Left lobe of liver (tissue), 2 donors: ENCODE measurements around the gene ACSBG1. TPM values are rescaled to one million over a fixed set of nuclear protein-coding genes. Genes with fewer than 3 reads are reported as not detected.

Experiments used
- ATAC-seq: fragments of 200-7000 bp; cut with Tn5 transposase; one replicate; pipeline ENCODE4 v1.9.1; 2020; ENCODE audit warnings: mild to moderate bottlenecking, moderate library complexity
- DNase-seq: peaks from one replicate; pipeline ENCODE4 v3.0.0-alpha.2; 2020; ENCODE audit warnings: low spot score
- total RNA-seq: library from RNA; stranded (reverse); gene quantifications from one replicate; pipeline ENCODE4 v1.2.1, GENCODE V29; 2021
- donor health status: DM: no; HTN: no; CAD: no; lungs with moderate emphysema.
- donor health status: DM: no; HTN: yes; CAD: no.

ACSBG1 gene
- total RNA-seq, 1 donor from 2014 or later, result not detected

DNA sequence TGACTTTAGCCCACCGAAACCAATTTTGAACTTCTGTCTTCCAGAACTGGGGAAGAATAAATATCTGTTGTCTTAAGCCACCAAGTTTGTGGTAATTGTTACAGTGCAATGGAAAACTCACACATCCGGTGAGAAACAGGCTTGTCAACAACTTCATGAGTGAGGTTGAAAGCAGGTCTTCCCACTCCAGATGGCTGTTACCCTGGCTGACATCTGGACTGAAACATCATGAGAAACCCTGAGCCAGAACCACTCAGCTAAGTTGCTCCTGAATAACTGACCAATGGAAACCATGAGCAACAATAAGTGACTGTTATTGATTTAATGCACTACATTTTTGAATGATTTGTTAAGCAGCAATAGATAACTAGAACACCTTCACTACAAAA lies 10.3 kb downstream of the ACSBG1 start:
- no peak for ATAC-seq

DNA sequence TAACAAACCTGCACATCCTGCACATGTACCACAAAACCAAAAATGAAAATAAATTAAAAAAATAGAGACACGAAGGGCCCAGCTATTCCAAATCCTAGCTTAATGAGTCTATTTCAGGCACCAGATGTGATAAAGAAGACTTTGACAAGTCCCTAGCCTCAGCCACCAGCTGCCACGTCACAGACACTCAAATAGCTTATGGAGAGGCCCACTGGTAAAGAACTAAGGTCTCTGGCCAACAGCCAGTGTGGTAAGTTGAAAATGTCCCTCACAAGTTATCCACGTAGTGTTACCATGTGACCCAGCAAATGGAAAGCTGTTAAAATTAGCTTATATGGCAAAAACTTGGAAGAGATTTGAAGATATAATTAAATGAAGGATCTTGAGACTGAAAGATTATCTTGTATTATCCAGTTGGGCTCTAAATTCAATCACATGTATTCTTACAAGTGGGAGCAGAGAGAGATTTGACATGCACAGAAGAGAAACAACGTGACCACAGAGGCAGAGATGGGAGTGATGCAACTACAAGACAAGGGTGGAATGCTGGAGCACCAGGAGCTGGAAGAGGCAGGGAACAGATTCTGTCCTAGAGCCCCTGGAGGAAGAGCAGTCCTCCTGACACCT lies 10.9 kb downstream of the ACSBG1 start:
- no peak for ATAC-seq

More for the DNA sequence above, 10.3 kb downstream of the ACSBG1 start:
- no peak for DNase-seq

GRCh38 chr15:78222745-78223395 lies 11.5 kb downstream of the ACSBG1 start:
- ATAC-seq, result no peak
- no peak for DNase-seq

More for the DNA sequence above, 10.9 kb downstream of the ACSBG1 start:
- DNase-seq, result no peak

DNA sequence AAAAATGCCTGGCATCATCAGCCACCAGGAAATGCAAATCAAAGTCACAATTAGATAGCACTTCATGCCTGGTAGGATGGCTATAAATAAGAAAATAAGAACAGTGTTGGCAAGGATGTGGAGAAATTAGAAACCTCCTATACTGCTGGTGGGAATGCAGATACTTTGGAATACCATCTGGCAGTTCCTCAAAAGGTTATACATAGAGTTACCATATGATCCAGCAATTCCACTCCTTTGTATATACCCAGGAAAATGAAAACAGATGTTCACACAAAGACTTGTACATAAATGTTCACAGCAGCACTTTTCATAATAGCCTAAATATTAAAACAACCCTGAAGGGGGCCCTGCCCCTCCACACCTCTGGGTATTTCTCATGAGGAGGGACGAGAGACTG lies 13.7 kb downstream of the ACSBG1 start:
- ATAC-seq (no peak), DNase-seq (no peak)

- ATAC-seq (peak; percentile 97), DNase-seq (peak; percentile 94)
Observed at GRCh38 chr15:78216276-78217104, 17.9 kb downstream of the ACSBG1 start.

GRCh38 chr15:78213956-78214355 lies 20.4 kb downstream of the ACSBG1 start:
- no peak for DNase-seq

DNA sequence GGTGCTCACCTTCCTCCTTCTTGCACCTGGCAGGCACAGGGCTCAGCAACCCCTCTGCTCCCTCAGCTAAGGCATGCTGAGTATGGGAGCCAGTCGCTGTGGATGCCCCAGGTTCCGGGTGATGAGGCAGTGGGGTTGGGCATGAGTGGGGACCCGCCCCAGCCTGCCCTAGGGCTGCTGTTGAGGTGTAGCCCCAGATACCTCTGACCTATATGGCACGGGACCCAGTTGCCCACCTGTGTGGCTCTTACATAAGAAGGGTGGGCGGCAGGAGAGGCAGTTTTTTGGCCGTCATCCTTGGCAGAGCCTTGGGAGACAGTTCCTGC lies 21.0 kb downstream of the ACSBG1 start:
- DNase-seq, result no peak
- no peak for ATAC-seq

More at GRCh38 chr15:78213956-78214355, 20.4 kb downstream of the ACSBG1 start:
- no peak for ATAC-seq

DNA sequence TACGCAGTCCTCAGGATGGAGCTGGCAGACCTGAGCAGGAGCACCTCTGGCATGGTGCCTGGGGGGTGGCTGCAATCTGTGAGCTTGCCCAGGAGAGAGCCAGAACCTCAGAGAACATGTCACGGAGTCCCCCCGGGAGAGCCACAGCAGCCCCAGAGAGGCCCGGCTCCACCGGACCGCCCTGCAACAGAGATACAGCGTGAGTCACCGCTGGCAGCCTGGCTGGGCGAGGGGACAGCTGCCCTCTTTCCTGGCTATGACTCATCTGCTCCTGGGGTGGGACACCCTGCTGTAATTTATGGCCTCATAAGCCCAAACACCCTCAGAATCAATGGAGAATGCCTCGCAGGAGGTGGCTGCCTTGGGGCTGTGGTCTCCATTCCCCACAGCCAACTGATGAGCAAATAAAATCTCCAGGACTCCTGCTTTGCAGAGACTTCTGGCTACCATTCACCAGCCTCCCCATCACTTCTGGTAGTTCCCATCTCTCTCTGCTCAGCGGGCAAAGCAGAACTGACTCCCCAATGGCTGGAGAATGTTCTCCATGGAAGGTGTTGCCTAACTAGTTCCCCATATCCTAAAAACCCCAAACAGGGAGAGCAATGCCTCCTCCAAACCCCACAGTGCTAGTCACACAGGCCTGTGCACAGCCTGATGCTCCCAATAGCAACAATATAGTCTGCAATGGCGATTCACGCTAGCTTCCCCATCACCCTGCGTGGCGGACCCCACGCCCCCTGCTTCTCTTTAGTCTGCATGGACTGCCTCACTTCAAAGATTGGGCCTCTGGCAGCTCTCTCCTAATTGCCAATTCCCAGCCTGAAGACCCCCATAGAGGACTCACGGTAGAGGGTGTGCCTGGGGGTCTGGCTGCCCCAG lies 21.6 kb downstream of the ACSBG1 start:
- ATAC-seq (no peak), DNase-seq (peak; percentile 40)

- DNase-seq (no peak), ATAC-seq (no peak)
Observed at GRCh38 chr15:78212008-78212407, 22.4 kb downstream of the ACSBG1 start.

DNA sequence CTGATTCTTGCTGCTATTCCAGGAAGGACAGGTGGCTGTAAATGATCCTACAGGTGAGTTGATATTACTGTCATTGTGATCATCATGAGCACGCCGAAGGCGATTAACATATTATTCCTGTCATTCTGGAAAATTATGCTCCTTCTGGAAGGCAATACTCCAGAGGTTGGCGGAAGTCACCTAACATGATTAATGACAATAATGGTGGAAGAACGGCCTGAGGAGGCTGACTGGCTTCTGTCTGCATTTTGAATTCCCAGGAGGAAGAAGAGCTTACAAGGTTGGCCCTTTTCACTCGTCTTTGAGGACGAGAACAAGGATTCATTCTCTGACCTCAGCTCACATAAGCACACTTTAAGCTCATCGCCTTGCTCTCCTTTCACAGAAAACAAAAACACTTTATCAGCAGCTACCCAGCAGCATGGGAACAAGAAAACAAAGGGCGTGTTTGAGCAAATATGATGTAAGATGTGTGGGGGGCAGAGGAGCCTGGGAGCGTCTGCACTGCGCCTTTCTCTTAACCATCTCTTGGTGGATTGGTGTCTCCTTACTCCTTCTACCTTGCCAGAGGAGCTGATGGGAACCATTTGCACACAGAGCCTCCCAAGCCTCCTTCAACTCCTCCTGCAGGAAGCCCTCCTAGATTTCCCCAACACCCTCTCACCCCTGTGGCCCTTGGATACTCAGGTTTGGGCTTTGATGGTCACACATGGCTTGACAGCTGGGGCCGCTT lies 23.0 kb downstream of the ACSBG1 start:
- DNase-seq, result peak; percentile 10
- no peak for ATAC-seq

- DNase-seq (peak; percentile 4), ATAC-seq (peak; percentile 24)
Observed at GRCh38 chr15:78210349-78210717, 24.0 kb downstream of the ACSBG1 start.

GRCh38 chr15:78209646-78210348 lies 24.6 kb downstream of the ACSBG1 start:
- peak; percentile 70 for DNase-seq
- ATAC-seq, result peak; percentile 86

DNA sequence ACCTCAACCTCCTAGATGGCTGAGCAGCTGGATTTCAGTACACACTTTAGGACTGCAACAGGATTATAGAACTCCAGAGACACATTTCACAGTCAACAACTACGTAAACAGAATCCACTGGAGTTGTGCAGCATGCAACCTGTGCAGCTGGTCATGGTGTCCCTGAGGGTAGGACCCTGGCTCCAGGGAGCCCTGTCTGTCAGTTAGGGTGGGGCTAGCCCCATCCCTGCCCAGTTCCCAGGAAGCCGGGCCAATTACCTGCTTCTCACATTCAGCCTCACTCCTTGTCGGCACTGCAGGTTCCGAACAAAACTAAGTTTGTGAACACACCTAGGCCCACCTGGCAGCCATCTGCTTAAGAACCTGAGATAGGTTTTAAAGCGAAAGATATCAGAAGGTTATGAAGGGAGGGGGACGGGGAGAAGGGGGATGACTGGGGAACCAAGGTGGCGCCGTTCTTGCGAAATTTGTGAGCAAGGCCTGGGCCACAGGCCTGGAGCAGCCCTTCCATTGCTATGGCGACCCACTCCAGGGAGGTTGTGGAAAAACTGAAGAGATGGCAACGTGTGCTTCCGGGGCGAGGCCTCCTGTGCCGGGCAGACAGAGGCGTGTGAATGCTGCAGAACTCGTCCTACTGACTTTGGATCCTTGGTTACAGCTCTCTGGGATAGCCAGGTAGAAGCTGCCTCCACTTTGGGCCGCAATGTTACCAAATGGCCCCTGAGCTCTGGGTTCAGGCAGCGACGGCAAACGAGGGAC lies 25.3 kb downstream of the ACSBG1 start:
- ATAC-seq, result no peak

GRCh38 chr15:78208341-78208844 lies 26.0 kb downstream of the ACSBG1 start:
- ATAC-seq (no peak), DNase-seq (no peak)

More for the DNA sequence above, 25.3 kb downstream of the ACSBG1 start:
- peak; percentile 32 for DNase-seq

GRCh38 chr15:78207641-78208340 lies 26.6 kb downstream of the ACSBG1 start:
- ATAC-seq, result no peak
- DNase-seq, result peak; percentile 2

- DNase-seq (peak; percentile 24), ATAC-seq (no peak)
Observed at GRCh38 chr15:78207110-78207458, 27.3 kb downstream of the ACSBG1 start.

GRCh38 chr15:78206326-78207109 lies 27.8 kb downstream of the ACSBG1 start:
- ATAC-seq (no peak), DNase-seq (no peak)
